ENCODE data around the gene AGPAT4.

- TF ChIP-seq CTCF (IDR thresholded peaks at IDR 0.05), result no peak
- no peak for TF ChIP-seq POLR2A (IDR thresholded peaks at IDR 0.05)
These were observed 173.8 kb downstream of the AGPAT4 start for GRCh38 chr6:161100072-161100471.

All from testis (tissue), 2 donors.